Psoas muscle (tissue), 8 donors: ENCODE data around the gene ACBD3. TPM values are rescaled to one million over a fixed set of nuclear protein-coding genes. Genes with fewer than 3 reads are reported as not detected.

ENCODE experiments used
- ATAC-seq, 4 donors: fragments of 200-7000 bp; cut with Tn5 transposase; one replicate each; pipeline ENCODE4 v1.9.1; 2020; ENCODE audit warnings: moderate library complexity in 3 of 4, mild to moderate bottlenecking in 2 of 4
- DNase-seq, 2 donors: peaks; one replicate each; pipeline ENCODE4 v3.0.0-alpha.2; 2020
- H3K27ac ChIP-seq: fragments of 200-600 bp; one replicate; pipeline ENCODE4 v1.8.0; 2022
- H3K27me3 ChIP-seq, 3 donors: fragments of 200-600 bp in 1 of 3; one replicate each; pipeline versions ENCODE4 v1.6.1 to v1.8.0; 2013 to 2022; ENCODE audit warnings: low read length in 2 of 3, mild to moderate bottlenecking in 2 of 3, moderate library complexity in 1 of 3; ENCODE audit not compliant: insufficient read depth in 3 of 3
- H3K36me3 ChIP-seq, 2 donors: fragments of 200-600 bp in 1 of 2; one replicate each; pipeline versions ENCODE4 v1.6.1 to v1.8.0; 2013 to 2022; ENCODE audit warnings: low read depth in 1 of 2, mild to moderate bottlenecking in 1 of 2, moderate library complexity in 1 of 2; ENCODE audit not compliant: insufficient read depth in 1 of 2
- H3K4me1 ChIP-seq: fragments of 200-600 bp; one replicate; pipeline ENCODE4 v1.8.0; 2022
- H3K4me3 ChIP-seq: fragments of 200-600 bp; one replicate; pipeline ENCODE4 v1.8.0; 2022; ENCODE audit warnings: mild to moderate bottlenecking
- H3K9me3 ChIP-seq: fragments of 200-600 bp; one replicate; pipeline ENCODE4 v1.8.0; 2022
- CTCF ChIP-seq: fragments of 200-600 bp; IDR thresholded peaks from one replicate; pipeline ENCODE4 v1.8.0; 2022; ENCODE audit warnings: antibody characterized with exemption
- WGBS, 3 donors: extraction: QIAGEN DNeasy Blood & Tissue Kit; methylation state at CpG; one replicate each; pipeline versions ENCODE4 v1.1.6 to v1.1.7; 2013; 5-methylcytosine and 5-hydroxymethylcytosine counted together
- intact Hi-C, 2 donors: fragments of 100-400 bp; cut with DNase I; formaldehyde crosslinking; loops; one replicate each; pipeline versions ENCODE4 v1.11.0 to v1.14.2; 2022
- polyA plus RNA-seq, 3 donors: library from polyadenylated mRNA; stranded (reverse); fragments of 200-250 nt; gene quantifications; one replicate each; pipeline ENCODE4 v1.2.3, GENCODE V29; 2013
- total RNA-seq, 4 donors: library from RNA; stranded (reverse); fragmentation: NEBNext Ultra II Directional in 2 of 4; extraction: Animal tissue kit (Norgen Biotek cat#: 25700) in 2 of 4; gene quantifications; one replicate each; pipeline versions ENCODE4 v1.2.1 to v1.2.4, GENCODE V29; 2021 to 2023
- donor health status: healthy with polysubstance abuse.
- donor health status: DM: no; HTN: no; CAD: no; lungs with moderate emphysema.
- donor health status: Bipolar disorder and iron deficiency.
- donor health status: healthy.
- donor health status: DM: yes; HTN: yes; CAD: no.
- donor health status: DM: no; HTN: no; CAD: no.
- donor health status: DM: no; HTN: no; CAD: no.
- donor health status: DM: yes; HTN: yes; CAD: no.

ACBD3 gene
- total and polyA plus RNA-seq, 7 donors = 13.4 to 35.0 (median 29.3) TPM

DNA sequence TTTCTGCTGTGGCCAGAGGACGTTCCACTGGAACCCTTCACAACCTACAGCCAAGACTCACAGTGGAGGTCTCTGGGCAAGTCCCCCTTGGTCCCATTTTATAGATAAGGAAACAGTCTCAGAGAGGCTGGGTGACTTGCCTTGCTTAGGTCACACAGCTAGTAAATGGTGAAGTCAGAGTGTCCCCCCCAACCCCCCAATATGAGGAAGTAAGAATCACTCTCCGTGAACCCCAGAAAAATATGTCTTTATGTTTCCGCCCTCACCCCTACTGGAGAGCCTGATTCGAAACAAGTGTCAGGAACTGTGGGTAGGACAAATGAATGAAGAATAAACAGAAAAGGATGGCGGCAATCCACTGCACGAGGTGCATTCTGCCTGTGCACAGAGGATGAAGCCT is 67.4 kb downstream of the ACBD3 start:
- H3K36me3 ChIP-seq = no peaks in the 10 kb centered on the region
- no peak overlapping the region for H3K4me3 ChIP-seq
- WGBS, 3 donors = 87 to 91% (median 90%) methylated on average over 6 of the region's 6 CpGs
- intact Hi-C loops = loop anchor here in 1 of 2 donors (10.0 kb wide), 1 partner anchor 114 kb away; no protein-coding TSS in a partner anchor
- H3K27me3 ChIP-seq = no peaks in the 10 kb centered on the region
- no peaks in the 10 kb centered on the region for H3K4me1 ChIP-seq
- no peak for ATAC-seq
- H3K27ac ChIP-seq = no peak overlapping the region
- TF ChIP-seq CTCF = no peak
- no peaks in the 10 kb centered on the region for H3K9me3 ChIP-seq
- no peak for DNase-seq

GRCh38 chr1:226118357-226118756 is 68.2 kb downstream of the ACBD3 start:
- no peak for DNase-seq
- Histone ChIP-seq H3K4me3 (no peak overlapping the region), H3K27me3 (no peaks in the 10 kb centered on the region), H3K4me1 (no peaks in the 10 kb centered on the region), H3K36me3 (no peaks in the 10 kb centered on the region), H3K27ac (no peak overlapping the region), H3K9me3 (no peaks in the 10 kb centered on the region)
- intact Hi-C loops = loop anchor here in 1 of 2 donors (10.0 kb wide), 1 partner anchor 114 kb away; no protein-coding TSS in a partner anchor
- WGBS, 3 donors = 85 to 96% (median 90%) methylated on average over 4 of the region's 4 CpGs
- TF ChIP-seq CTCF = no peak
- no peak for ATAC-seq

GRCh38 chr1:226117330-226117729 is 69.2 kb downstream of the ACBD3 start:
- ATAC-seq (no peak), DNase-seq (no peak)
- no peak overlapping the region for H3K27ac ChIP-seq
- no peak overlapping the region for H3K4me3 ChIP-seq
- intact Hi-C loops = loop anchor here in 1 of 2 donors (10.0 kb wide), 1 partner anchor 113 kb away; no protein-coding TSS in a partner anchor
- H3K36me3 ChIP-seq = no peaks in the 10 kb centered on the region
- no peaks in the 10 kb centered on the region for H3K4me1 ChIP-seq
- no peaks in the 10 kb centered on the region for H3K27me3 ChIP-seq
- TF ChIP-seq CTCF = no peak
- 76 to 98% (median 82%) methylated on average over 6 of the region's 6 CpGs for WGBS, 3 donors
- H3K9me3 ChIP-seq = no peaks in the 10 kb centered on the region

GRCh38 chr1:226116673-226117072 is 69.9 kb downstream of the ACBD3 start:
- no peaks in the 10 kb centered on the region for H3K36me3 ChIP-seq
- H3K27ac ChIP-seq = no peak overlapping the region
- peaks cover 6% of the 10 kb centered on the region for H3K4me1 ChIP-seq
- no peaks in the 10 kb centered on the region for H3K9me3 ChIP-seq
- ATAC-seq (no peak), DNase-seq (no peak)
- TF ChIP-seq CTCF = no peak
- no peaks in the 10 kb centered on the region for H3K27me3 ChIP-seq
- no peak overlapping the region for H3K4me3 ChIP-seq
- 61 to 79% (median 64%) methylated on average over 3 of the region's 3 CpGs for WGBS, 3 donors
- intact Hi-C loops = loop anchor here in 1 of 2 donors (10.0 kb wide), 1 partner anchor 112 kb away; no protein-coding TSS in a partner anchor

- DNase-seq (no peak), ATAC-seq (no peak)
- H3K4me1 ChIP-seq = peaks cover 28% of the 10 kb centered on the region
- H3K27me3 ChIP-seq = no peaks in the 10 kb centered on the region
- intact Hi-C loops = loop anchor here in 1 of 2 donors (10.0 kb wide), 1 partner anchor 108 kb away; no protein-coding TSS in a partner anchor
- H3K4me3 ChIP-seq = no peak overlapping the region
- WGBS, 3 donors = 77 to 84% (median 80%) methylated on average over 3 of the region's 3 CpGs
- H3K9me3 ChIP-seq = no peaks in the 10 kb centered on the region
- TF ChIP-seq CTCF = no peak
- no peak overlapping the region for H3K27ac ChIP-seq
- H3K36me3 ChIP-seq = no peaks in the 10 kb centered on the region
Observed at GRCh38 chr1:226112626-226113025, 73.9 kb downstream of the ACBD3 start.
